Endometrial microvascular endothelial cells (primary cell): ENCODE results near the gene PLOD3. TPM values are rescaled to one million over a fixed set of nuclear protein-coding genes. Genes with fewer than 3 reads are reported as not detected.
"Not testable (repeated sequence)": the region's sequence is repeated elsewhere in the genome, so short reads cannot be mapped to it uniquely, and the experiment has no call there.

Experiments used
- in situ Hi-C: cut with HindIII; loops from 2 replicates; pipeline ENCODE4 v1.10.0; 2017; ENCODE audit warnings: low sequenced_read_pairs, low pct_unique_long_range_greater_than_20kb; ENCODE audit errors: inconsistent ontology term
- total RNA-seq: library from RNA; depleted of rRNA; stranded (reverse); fragments of >200 nt; gene quantifications from one replicate; pipeline ENCODE4 v1.2.3, GENCODE V29; 2015; ENCODE audit errors: inconsistent ontology term

Gene PLOD3
- total RNA-seq, 1 donor from 2014 or later: 109 TPM

DNA sequence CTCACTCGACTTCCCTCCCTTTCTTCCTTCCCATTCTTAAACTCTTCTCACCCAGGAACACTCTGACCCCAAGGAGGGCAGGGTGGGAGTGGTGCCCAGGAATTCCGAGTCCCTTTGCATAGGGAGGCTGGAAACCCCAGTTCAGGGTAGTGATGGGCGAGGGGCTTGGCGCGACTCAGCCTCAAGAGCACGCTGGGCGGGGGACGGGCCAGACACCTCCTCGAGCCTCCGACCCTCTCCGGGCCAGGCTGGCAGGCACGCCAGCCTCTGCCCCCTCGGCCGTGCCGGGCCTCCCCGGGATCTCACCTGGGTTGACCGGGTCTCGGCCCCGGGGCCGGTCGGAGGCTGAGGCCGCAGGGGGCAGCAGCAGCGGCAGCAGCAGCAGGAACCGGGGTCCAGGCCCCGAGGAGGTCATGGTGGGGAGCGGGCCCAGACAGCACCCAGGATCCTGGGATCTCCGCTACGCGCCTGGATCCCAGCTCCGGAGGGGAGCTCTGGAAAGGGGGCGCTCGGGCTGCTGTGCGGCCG is 457 bp downstream of the PLOD3 start:
- in situ Hi-C loops: no loop called here

GRCh38 chr7:101216001-101216859 is 1.2 kb downstream of the PLOD3 start:
- in situ Hi-C loops: no loop called here

DNA sequence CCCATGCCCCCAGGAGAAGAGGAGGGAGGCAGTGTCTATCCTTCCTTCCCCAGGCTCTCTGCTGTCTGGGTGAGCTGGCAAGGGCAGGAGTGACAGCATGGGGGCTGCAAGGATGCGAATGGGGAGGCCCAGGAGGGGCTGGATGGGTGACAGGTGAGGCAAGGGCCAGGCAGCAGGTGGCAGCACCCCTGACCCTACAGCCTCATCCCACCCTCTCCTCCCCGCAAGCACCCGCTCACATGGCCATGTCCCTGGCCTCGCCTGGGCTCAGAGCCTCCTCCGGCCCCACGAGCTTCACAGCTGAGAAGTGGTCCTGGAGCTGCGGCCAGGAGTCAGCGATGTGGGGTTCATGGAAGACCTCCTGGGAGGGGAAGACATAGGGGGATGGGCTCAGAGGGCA is 5.4 kb downstream of the PLOD3 start:
- in situ Hi-C loops: no loop called here

GRCh38 chr7:101211501-101211900 is 5.9 kb downstream of the PLOD3 start:
- in situ Hi-C loops: no loop called here

- in situ Hi-C loops: no loop called here
Observed at GRCh38 chr7:101210143-101210542, 7.2 kb downstream of the PLOD3 start.

- in situ Hi-C loops: no loop called here
Observed at GRCh38 chr7:101208794-101209193, 8.6 kb downstream of the PLOD3 start.

DNA sequence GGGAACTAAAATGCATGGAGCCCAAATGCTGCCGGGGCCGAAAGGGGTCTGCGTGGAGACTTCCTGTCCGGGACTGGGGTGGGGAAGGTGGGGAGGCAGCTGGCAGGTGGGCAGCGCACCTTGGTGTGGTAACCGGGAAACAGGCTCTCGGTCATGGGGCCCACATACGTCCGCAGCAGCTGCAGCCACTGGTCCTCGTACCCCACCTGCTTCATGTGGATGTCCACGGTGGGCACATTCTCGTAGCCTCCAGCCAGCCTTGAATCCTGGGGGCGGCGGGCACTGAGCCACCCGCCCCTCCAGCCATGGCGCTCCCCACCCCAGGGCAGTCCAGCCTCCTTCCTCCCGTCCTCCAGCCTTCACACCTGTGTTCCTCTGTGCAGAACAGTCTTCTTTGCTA is 9.9 kb downstream of the PLOD3 start:
- in situ Hi-C loops: no loop called here

GRCh38 chr7:101206665-101207042 is 10.7 kb downstream of the PLOD3 start:
- in situ Hi-C loops: no loop called here

DNA sequence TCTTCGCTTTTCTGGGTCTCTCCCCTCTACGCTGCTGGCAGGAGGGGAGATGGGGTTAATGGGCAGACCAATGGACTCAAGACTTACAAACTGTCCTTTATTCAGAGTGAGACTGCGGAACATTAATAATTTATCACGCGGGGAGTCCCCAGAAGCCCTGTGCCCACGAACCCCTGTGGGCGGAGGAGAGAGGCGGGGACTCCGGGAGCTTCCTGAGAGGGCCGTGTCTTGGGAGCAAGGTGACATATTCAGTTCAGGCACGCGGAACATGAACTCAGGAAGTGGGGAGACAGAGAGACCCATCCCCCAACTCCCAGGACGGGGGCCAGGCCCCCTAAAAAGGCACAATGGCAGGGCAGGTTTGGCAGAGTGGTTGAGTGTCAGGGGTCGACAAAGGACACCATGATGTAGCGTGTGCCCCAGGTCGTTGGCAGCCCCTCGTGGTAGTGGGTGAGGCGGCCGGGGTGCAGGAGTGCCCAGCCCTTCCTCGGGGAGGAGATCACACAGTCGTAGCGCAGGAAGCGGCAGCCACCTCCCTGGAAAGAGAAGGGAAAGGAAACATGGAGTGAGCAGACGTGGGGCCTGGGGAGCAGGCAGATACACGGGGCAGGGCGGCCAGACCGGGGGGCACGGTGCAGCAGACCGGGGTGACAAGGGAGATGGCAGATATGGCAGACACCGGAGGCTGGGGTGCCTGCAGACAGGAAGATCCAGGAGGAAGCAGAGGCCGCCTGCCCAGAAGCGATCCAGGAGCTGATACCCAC is 11.3 kb downstream of the PLOD3 start:
- in situ Hi-C loops: no loop called here

- in situ Hi-C loops: not testable (repeated sequence)
Observed at GRCh38 chr7:101203740-101204738, 13.3 kb downstream of the PLOD3 start.

DNA sequence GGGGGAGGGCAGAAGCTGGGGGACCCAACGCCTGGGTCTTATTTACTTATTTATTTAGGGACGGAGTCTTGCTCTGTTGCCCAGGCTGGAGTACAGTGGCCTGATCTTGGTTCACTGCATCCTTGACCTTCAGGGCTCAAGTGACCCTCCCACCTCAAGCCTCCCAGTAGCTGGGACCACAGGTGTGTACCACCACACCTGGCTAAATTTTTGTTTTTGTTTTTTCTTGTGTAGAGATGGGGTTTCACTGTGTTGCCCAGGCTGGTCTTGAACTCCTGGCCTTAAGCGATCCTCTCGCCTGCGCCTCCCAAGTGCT is 14.8 kb downstream of the PLOD3 start:
- in situ Hi-C loops: no loop called here

- in situ Hi-C loops: no loop called here
Observed at GRCh38 chr7:101201695-101202602, 15.4 kb downstream of the PLOD3 start.

DNA sequence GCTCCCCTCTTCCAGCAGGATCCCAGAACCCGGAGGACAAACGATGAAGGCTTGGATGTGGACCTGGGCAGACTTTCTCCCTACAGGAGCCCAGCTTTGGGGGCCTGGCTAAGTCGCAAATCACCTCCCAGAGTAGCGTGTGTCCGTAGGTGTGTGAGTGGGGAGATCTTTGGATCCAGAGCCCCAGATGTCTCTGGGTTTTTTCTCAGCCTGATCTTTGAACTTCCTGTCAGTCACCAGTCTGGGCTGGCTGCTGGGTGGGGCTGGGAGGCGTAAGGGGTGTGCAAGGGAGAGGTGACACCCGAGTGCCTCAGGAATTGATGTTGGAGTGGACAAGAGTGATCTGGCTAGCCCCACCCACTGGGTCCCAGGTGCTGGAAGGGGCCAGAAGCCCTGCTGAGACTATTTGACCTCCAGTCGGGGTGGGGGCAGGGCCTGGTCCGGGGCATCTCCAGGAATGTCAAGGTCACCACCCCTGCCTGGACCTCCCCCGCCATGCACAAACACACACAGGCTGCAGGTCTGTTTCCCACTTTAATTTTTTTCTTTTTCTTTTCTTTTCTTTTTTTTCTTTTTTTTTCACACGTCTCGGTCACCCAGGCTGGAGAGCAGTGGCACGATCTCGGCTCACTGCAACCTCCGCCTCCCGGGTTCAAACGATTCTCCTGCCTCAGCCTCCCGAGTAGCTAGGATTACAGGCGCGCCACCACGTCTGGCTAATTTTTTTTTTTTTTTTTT is 16.4 kb downstream of the PLOD3 start, which contains the start of gene MOGAT3:
TSS of gene MOGAT3 (minus strand) at position 175 of the 738 bp plus-strand sequence. CDS start 182 bp downstream, outside the sequence.
- in situ Hi-C loops: no loop called here

- in situ Hi-C loops: no loop called here
Observed at GRCh38 chr7:101200504-101200861, 16.9 kb downstream of the PLOD3 start.

- in situ Hi-C loops: not testable (repeated sequence)
Observed at GRCh38 chr7:101199522-101199921, 17.9 kb downstream of the PLOD3 start.

- in situ Hi-C loops: no loop called here
Observed at GRCh38 chr7:101198476-101198875, 18.9 kb downstream of the PLOD3 start.

DNA sequence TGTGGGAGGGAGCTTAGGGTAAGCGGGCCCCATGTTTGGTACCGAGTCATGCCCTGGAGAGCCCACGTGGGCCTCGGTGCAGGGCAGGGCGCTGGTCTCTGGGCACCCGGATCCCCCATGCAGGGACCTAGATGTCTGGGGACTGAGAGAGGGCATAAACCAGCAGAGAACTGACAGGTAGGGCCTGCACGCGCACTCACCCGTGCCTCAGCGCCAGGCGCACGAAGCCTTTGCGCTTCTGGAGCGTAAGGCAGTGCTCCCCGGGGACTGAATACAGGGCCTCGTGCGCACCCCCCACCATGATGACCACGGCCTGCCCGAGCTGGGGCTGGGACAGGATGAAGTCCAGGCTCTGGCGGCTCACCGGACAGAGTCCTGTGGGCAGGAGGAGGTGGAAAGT is 19.4 kb downstream of the PLOD3 start:
- in situ Hi-C loops: no loop called here
